H9 (cell line): ENCODE data around the gene PDE5A. TPM values are rescaled to one million over a fixed set of nuclear protein-coding genes. Genes with fewer than 3 reads are reported as not detected.

Experiments used
- DNase-seq: peaks from one replicate; pipeline ENCODE4 v3.0.0-alpha.2; 2017
- H2AFZ ChIP-seq: one replicate; pipeline ENCODE4 v1.6.1; 2013; ENCODE audit warnings: mild to moderate bottlenecking, low read length, control low read depth, moderate library complexity
- H2AK5ac ChIP-seq: 2 replicates; pipeline ENCODE4 v1.6.1; 2013; ENCODE audit warnings: low read length, control low read depth, mixed read lengths; ENCODE audit not compliant: insufficient read length
- H2BK120ac ChIP-seq: one replicate; pipeline ENCODE4 v1.6.1; 2013; ENCODE audit warnings: low read depth, mild to moderate bottlenecking, low read length, control low read depth, inconsistent platforms; ENCODE audit not compliant: poor library complexity, severe bottlenecking
- H2BK12ac ChIP-seq: 2 replicates; pipeline ENCODE4 v1.6.1; 2013; ENCODE audit warnings: low read length, control low read depth, mixed read lengths, low read depth; ENCODE audit not compliant: insufficient read length
- H2BK15ac ChIP-seq: 2 replicates; pipeline ENCODE4 v1.6.1; 2013; ENCODE audit warnings: low read depth, low read length, control low read depth
- H2BK20ac ChIP-seq: one replicate; pipeline ENCODE4 v1.6.1; 2013; ENCODE audit warnings: low read depth, mild to moderate bottlenecking, low read length, control low read depth, inconsistent platforms; ENCODE audit not compliant: poor library complexity, severe bottlenecking
- H2BK5ac ChIP-seq: 2 replicates; pipeline ENCODE4 v1.6.1; 2013; ENCODE audit warnings: low read length, control low read depth, mixed read lengths; ENCODE audit not compliant: insufficient read length
- H3K14ac ChIP-seq: 2 replicates; pipeline ENCODE4 v1.6.1; 2013; ENCODE audit warnings: low read length, control low read depth; ENCODE audit not compliant: insufficient read depth
- H3K18ac ChIP-seq: 2 replicates; pipeline ENCODE4 v1.6.1; 2013; ENCODE audit warnings: low read depth, mild to moderate bottlenecking, mixed read lengths, low read length, control low read depth; ENCODE audit not compliant: insufficient read length
- H3K23ac ChIP-seq: 2 replicates; pipeline ENCODE4 v1.6.1; 2013; ENCODE audit warnings: low read length, control low read depth, mixed read lengths, low read depth; ENCODE audit not compliant: insufficient read length
- H3K23me2 ChIP-seq: 2 replicates; pipeline ENCODE4 v1.6.1; 2013; ENCODE audit warnings: low read depth, mild to moderate bottlenecking, mixed read lengths, low read length, control low read depth; ENCODE audit not compliant: insufficient read length, poor library complexity, severe bottlenecking
- H3K27ac ChIP-seq: 2 replicates; pipeline ENCODE4 v1.5.1; 2013; ENCODE audit warnings: low read length, control low read depth, mixed read lengths, low read depth; ENCODE audit not compliant: insufficient read length
- H3K27me3 ChIP-seq: 2 replicates; pipeline ENCODE4 v1.6.1; 2013; ENCODE audit warnings: low read length, control low read depth, inconsistent platforms; ENCODE audit not compliant: insufficient read depth
- H3K4ac ChIP-seq: 2 replicates; pipeline ENCODE4 v1.6.1; 2013; ENCODE audit warnings: low read depth, mild to moderate bottlenecking, control low read depth, inconsistent platforms, low read length, moderate library complexity
- H3K4me1 ChIP-seq: 2 replicates; pipeline ENCODE4 v1.6.1; 2013; ENCODE audit warnings: low read length, control low read depth, inconsistent platforms; ENCODE audit not compliant: insufficient read depth
- H3K4me2 ChIP-seq: 2 replicates; pipeline ENCODE4 v1.6.1; 2013; ENCODE audit warnings: low read length, control low read depth, mixed read lengths; ENCODE audit not compliant: insufficient read length, insufficient read depth
- H3K56ac ChIP-seq: 2 replicates; pipeline ENCODE4 v1.6.1; 2013; ENCODE audit warnings: low read depth, mild to moderate bottlenecking, mixed read lengths, low read length, control low read depth; ENCODE audit not compliant: insufficient read length
- H3K79me1 ChIP-seq: 2 replicates; pipeline ENCODE4 v1.6.1; 2013; ENCODE audit warnings: low read depth, mild to moderate bottlenecking, moderate library complexity, low read length, control low read depth, inconsistent platforms; ENCODE audit not compliant: insufficient read depth, poor library complexity, severe bottlenecking
- H3K79me2 ChIP-seq: 2 replicates; pipeline ENCODE4 v1.6.1; 2013; ENCODE audit warnings: low read length, control low read depth, inconsistent platforms; ENCODE audit not compliant: insufficient read depth
- H3K9ac ChIP-seq: 2 replicates; pipeline ENCODE4 v1.6.1; 2013; ENCODE audit warnings: low read length, control low read depth, mixed read lengths; ENCODE audit not compliant: insufficient read length; ENCODE audit errors: extremely low read depth
- H3K9me3 ChIP-seq: one replicate; pipeline ENCODE4 v1.6.1; 2013; ENCODE audit warnings: low read depth, low read length, inconsistent platforms; ENCODE audit not compliant: control insufficient read depth
- H3T11ph ChIP-seq: one replicate; pipeline ENCODE4 v1.6.1; 2013; ENCODE audit warnings: mild to moderate bottlenecking, low read length, control low read depth, inconsistent platforms
- H4K20me1 ChIP-seq: one replicate; pipeline ENCODE4 v1.6.1; 2013; ENCODE audit not compliant: control insufficient read depth, insufficient read length, insufficient read depth
- H4K5ac ChIP-seq: 2 replicates; pipeline ENCODE4 v1.6.1; 2013; ENCODE audit warnings: low read depth, mild to moderate bottlenecking, mixed read lengths, low read length, control low read depth; ENCODE audit not compliant: insufficient read length
- H4K8ac ChIP-seq: replicated peaks from 2 replicates; pipeline ENCODE4 v1.6.1; 2013; ENCODE audit warnings: low read length, control low read depth, mixed read lengths, low read depth; ENCODE audit not compliant: insufficient read length
- H4K91ac ChIP-seq: 2 replicates; pipeline ENCODE4 v1.6.1; 2013; ENCODE audit warnings: low read depth, mild to moderate bottlenecking, moderate library complexity, mixed read lengths, low read length, control low read depth; ENCODE audit not compliant: insufficient read length
- H3K27ac Mint-ChIP-seq, 3 experiments: 2 replicates in 2 of 3; 3 replicates in 1 of 3; pipeline ENCODE4 v1.8.0; 2020 to 2021; ENCODE audit warnings: mixed read lengths in 3 of 3, mild to moderate bottlenecking in 1 of 3, moderate library complexity in 1 of 3
- H3K27me3 Mint-ChIP-seq: 2 replicates; pipeline ENCODE4 v1.8.0; 2021; ENCODE audit warnings: low read depth, mild to moderate bottlenecking, moderate library complexity, mixed read lengths
- H3K36me3 Mint-ChIP-seq, 3 experiments: 2 replicates in 2 of 3; 3 replicates in 1 of 3; pipeline ENCODE4 v1.8.0; 2020 to 2021; ENCODE audit warnings: low read depth in 3 of 3, mixed read lengths in 3 of 3; ENCODE audit not compliant: insufficient read depth in 1 of 3
- H3K4me1 Mint-ChIP-seq, 2 experiments: 2 replicates each; pipeline ENCODE4 v1.8.0; 2020; ENCODE audit warnings: mixed read lengths in 2 of 2
- H3K4me3 Mint-ChIP-seq, 2 experiments: 2 replicates in 1 of 2; 3 replicates in 1 of 2; pipeline ENCODE4 v1.8.0; 2020 to 2021; ENCODE audit warnings: mild to moderate bottlenecking in 2 of 2, mixed read lengths in 2 of 2, moderate library complexity in 1 of 2
- H3K9me3 Mint-ChIP-seq, 2 experiments: 2 replicates in 1 of 2; 3 replicates in 1 of 2; pipeline ENCODE4 v1.8.0; 2020; ENCODE audit warnings: mild to moderate bottlenecking in 2 of 2, mixed read lengths in 2 of 2, moderate library complexity in 1 of 2
- CTCF ChIP-seq: fragments of 200-600 bp; sonication (generic); conservative IDR thresholded peaks from 3 replicates; pipeline ENCODE4 v1.8.0; 2021; ENCODE audit warnings: antibody characterized with exemption, mild to moderate bottlenecking
- WGBS: extraction: QIAGEN DNeasy Blood & Tissue Kit; methylation state at CpG from one replicate; pipeline ENCODE4 v1.1.7; 2013; ENCODE audit warnings: missing lambda C conversion rate, low lambda C conversion rate, mixed read lengths; ENCODE audit not compliant: insufficient read length; ENCODE audit errors: extremely low coverage; 5-methylcytosine and 5-hydroxymethylcytosine counted together
- total RNA-seq: library from RNA; stranded (reverse); gene quantifications from 2 replicates; pipeline ENCODE4 v1.2.1, GENCODE V29; 2021

The PDE5A gene
- total RNA-seq, 1 experiment from 2014 or later, result 15.7 TPM

DNA sequence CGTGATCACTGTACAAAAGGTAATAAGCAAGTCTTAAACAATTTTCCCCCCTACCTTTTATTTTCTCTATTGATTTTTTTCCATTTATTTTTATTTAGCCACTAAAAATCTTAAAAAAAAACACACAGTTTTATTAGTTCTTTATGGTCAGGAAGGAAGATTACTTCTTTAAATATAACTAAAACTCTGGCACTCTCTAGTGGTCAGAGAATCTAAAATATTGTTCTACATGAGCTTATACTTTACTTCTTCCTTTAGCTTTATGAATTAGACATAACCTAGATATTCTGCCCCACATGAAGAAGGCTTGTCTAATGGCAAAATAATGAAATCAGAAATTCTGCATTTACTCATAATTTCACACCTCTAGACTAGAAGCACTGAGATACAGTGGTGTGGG lies 135.2 kb downstream of the PDE5A start:
- Histone ChIP-seq H2BK12ac (no peak overlapping the region), H3K56ac (no peak overlapping the region), H3K9me3 (no peaks in the 10 kb centered on the region), H2BK120ac (no peak overlapping the region), H2BK15ac (no peak overlapping the region), H4K91ac (no peak overlapping the region), H3K18ac (no peak overlapping the region), H3T11ph (no peak overlapping the region), H2BK20ac (no peak overlapping the region), H3K79me1 (no peaks in the 10 kb centered on the region), H3K4me1 (no peaks in the 10 kb centered on the region), H3K27ac (no peak overlapping the region), H3K14ac (no peak overlapping the region), H2AK5ac (no peak overlapping the region), H2BK5ac (no peak overlapping the region), H3K4me2 (no peak overlapping the region), H3K23me2 (no peaks in the 10 kb centered on the region), H4K8ac (no peak overlapping the region), H4K5ac (no peak overlapping the region), H3K79me2 (no peaks in the 10 kb centered on the region), H3K4ac (no peak overlapping the region), H3K27me3 (no peaks in the 10 kb centered on the region), H2AFZ (no peak overlapping the region), H3K9ac (no peak overlapping the region), H4K20me1 (no peaks in the 10 kb centered on the region), H3K23ac (no peak overlapping the region)
- Mint-ChIP-seq H3K27ac (no peak overlapping the region), H3K4me1 (no peaks in the 10 kb centered on the region), H3K9me3 (no peaks in the 10 kb centered on the region), H3K27me3 (no peaks in the 10 kb centered on the region), H3K36me3 (peaks cover 1 to 24% (median 18%) of the 10 kb centered on the region in 3 experiments; a peak in 6 of 7 replicates), H3K4me3 (no peak overlapping the region)
- WGBS, result no CpG with 5 or more reads among the region's 1 CpG
- no peak for DNase-seq
- no peak for TF ChIP-seq CTCF
